K562 (cell line): ENCODE results near the gene ADGRL3. TPM values are rescaled to one million over a fixed set of nuclear protein-coding genes. Genes with fewer than 3 reads are reported as not detected.

Experiments
- ATAC-seq: fragments of 200-7000 bp; cut with Tn5 transposase; 3 replicates; pipeline ENCODE4 v1.9.1; 2020; ENCODE audit warnings: moderate library complexity
- BruUV-seq: library from RNA; stranded (reverse); fragments of 400-500 nt; replicated peaks from 2 replicates; lab custom pipeline; 2021; lab: Mats Ljungman, UMichigan
- CTCF ChIA-PET: fragments of 300-600 bp; formaldehyde crosslinking; extraction: SDS; loops from one replicate; lab custom pipeline; 2021; ENCODE audit warnings: low intra/inter-chr PET ratio; lab: Yijun Ruan, JAX
- POLR2A ChIA-PET: fragments of 300-600, 350-650 bp; sonication (Branson Sonifier 250); formaldehyde crosslinking; extraction: SDS; loops from one replicate; lab custom pipeline; 2021; ENCODE audit warnings: antibody characterized with exemption, inconsistent platforms; lab: Yijun Ruan, JAX
- DNase-seq, 4 experiments: peaks; one replicate each; pipeline versions ENCODE4 v3.0.0 to v3.0.0-alpha.2; 2011 to 2018; ENCODE audit warnings: low spot score in 3 of 4, mixed read lengths in 3 of 4; ENCODE audit errors: extremely low read depth in 1 of 4
- FAIRE-seq: peaks from 2 replicates; lab custom pipeline; 2011; peaks lifted over from hg19 to GRCh38; lab: Jason Lieb, UNC
- H2AFZ ChIP-seq: 2 replicates; pipeline ENCODE4 v1.6.0; 2011; ENCODE audit warnings: low read depth, low read length, control low read depth, inconsistent platforms
- H3K27ac ChIP-seq: fragments of 200-600 bp; 3 replicates; pipeline ENCODE4 v1.8.0; 2011; ENCODE audit warnings: low read depth, mild to moderate bottlenecking, control low read depth, inconsistent platforms, low read length, moderate library complexity, mixed read lengths; ENCODE audit errors: extremely low read depth
- H3K27me3 ChIP-seq, 2 experiments: fragments of 300-600 bp in 1 of 2; 2 replicates in 1 of 2; 3 replicates in 1 of 2; pipeline versions ENCODE4 v1.6.0 to v1.8.0; 2011; ENCODE audit warnings: inconsistent platforms in 2 of 2, low read length in 2 of 2, mild to moderate bottlenecking in 1 of 2, mixed read lengths in 1 of 2, moderate library complexity in 1 of 2; ENCODE audit not compliant: control insufficient read depth in 2 of 2, insufficient read depth in 2 of 2
- H3K36me3 ChIP-seq: fragments of 300-600 bp; 3 replicates; pipeline ENCODE4 v1.8.0; 2011; ENCODE audit warnings: mild to moderate bottlenecking, low read length, inconsistent platforms; ENCODE audit not compliant: control insufficient read depth, insufficient read depth
- H3K4me1 ChIP-seq, 2 experiments: fragments of 200-600 bp in 1 of 2; replicated peaks in 1 of 2; 2 replicates in 1 of 2; 3 replicates in 1 of 2; pipeline versions ENCODE4 v1.5.1 to v1.8.0; 2011; ENCODE audit warnings: inconsistent platforms in 2 of 2, low read length in 2 of 2, mild to moderate bottlenecking in 1 of 2, mixed read lengths in 1 of 2, moderate library complexity in 1 of 2; ENCODE audit not compliant: control insufficient read depth in 2 of 2, insufficient read depth in 2 of 2
- H3K4me2 ChIP-seq: 2 replicates; pipeline ENCODE4 v1.6.1; 2011; ENCODE audit warnings: low read length, control low read depth, inconsistent platforms, mixed read lengths; ENCODE audit not compliant: insufficient read depth
- H3K4me3 ChIP-seq: fragments of 200-600 bp; sonication (generic), shearing (Covaris generic); 2 replicates; pipeline ENCODE4 v1.5.1; 2016; ENCODE audit warnings: control low read depth, inconsistent platforms
- H3K79me2 ChIP-seq: fragments of 200-600 bp; 3 replicates; pipeline ENCODE4 v1.8.0; 2011; ENCODE audit warnings: low read length, inconsistent platforms; ENCODE audit not compliant: control insufficient read depth, insufficient read depth
- H3K9ac ChIP-seq, 2 experiments: 2 replicates each; pipeline versions ENCODE4 v1.6.0 to v1.6.1; 2011; ENCODE audit warnings: low read depth in 2 of 2, low read length in 2 of 2, control low read depth in 1 of 2, inconsistent platforms in 1 of 2, mild to moderate bottlenecking in 1 of 2, mixed read lengths in 1 of 2; ENCODE audit not compliant: insufficient read depth in 1 of 2
- H3K9me1 ChIP-seq: one replicate; pipeline ENCODE4 v1.6.0; 2011; ENCODE audit warnings: inconsistent platforms, mild to moderate bottlenecking, low read length, moderate library complexity; ENCODE audit not compliant: control insufficient read depth, insufficient read depth
- H3K9me3 ChIP-seq: replicated peaks from 2 replicates; pipeline ENCODE4 v1.5.1; 2011; ENCODE audit warnings: low read depth, low read length, inconsistent platforms; ENCODE audit not compliant: control insufficient read depth, insufficient read depth
- H4K20me1 ChIP-seq: replicated peaks from 2 replicates; pipeline ENCODE4 v1.6.1; 2011; ENCODE audit warnings: low read length, inconsistent platforms, mixed read lengths; ENCODE audit not compliant: control insufficient read depth, insufficient read depth
- ELK3 ChIP-seq: fragments of 450-650 bp; formaldehyde crosslinking; IDR thresholded peaks from 2 replicates; pipeline ENCODE4 v1.4.0; 2020; ENCODE audit warnings: mild to moderate bottlenecking
- EWSR1 ChIP-seq: fragments of 450-650 bp; IDR thresholded peaks from 2 replicates; pipeline ENCODE4 v1.6.1; 2018; ENCODE audit warnings: borderline replicate concordance, mild to moderate bottlenecking, low read depth, moderate library complexity; ENCODE audit not compliant: partially characterized antibody
- GMEB1 ChIP-seq: fragments of 250-450 bp; sonication (Bioruptor Pico); IDR thresholded peaks from 2 replicates; pipeline ENCODE4 v1.4.0; 2020; ENCODE audit warnings: mild to moderate bottlenecking
- HDAC8 ChIP-seq: fragments of 450-650 bp; IDR thresholded peaks from 2 replicates; pipeline ENCODE4 v1.6.1; 2016; ENCODE audit warnings: mild to moderate bottlenecking, missing genetic modification characterization, moderate library complexity, missing compliant biosample characterization
- KLF13 ChIP-seq: fragments of 450-650 bp; IDR thresholded peaks from 2 replicates; pipeline ENCODE4 v1.6.1; 2016; ENCODE audit warnings: missing genetic modification characterization, low read depth, mild to moderate bottlenecking, missing compliant biosample characterization, moderate library complexity, borderline replicate concordance
- LCOR ChIP-seq: sonication (generic); formaldehyde crosslinking; IDR thresholded peaks from 2 replicates; pipeline ENCODE4 v1.8.0; 2022; ENCODE audit warnings: mild to moderate bottlenecking, missing genetic modification reagents
- POLR2H ChIP-seq: IDR thresholded peaks from 2 replicates; pipeline ENCODE4 v1.6.1; 2016; ENCODE audit warnings: missing genetic modification characterization, low read depth, mild to moderate bottlenecking, control low read depth, missing compliant biosample characterization, moderate library complexity
- PRPF4 ChIP-seq: fragments of 200-400 bp; formaldehyde crosslinking; IDR thresholded peaks from one replicate; pipeline ENCODE4 v1.6.1; 2017; ENCODE audit warnings: low read length, low read depth, mild to moderate bottlenecking; ENCODE audit not compliant: insufficient read depth, poor library complexity, severe bottlenecking
- PTBP1 ChIP-seq: fragments of 200-400 bp; formaldehyde crosslinking; IDR thresholded peaks from 2 replicates; pipeline ENCODE4 v1.6.1; 2017; ENCODE audit warnings: low read depth, low read length
- TAL1 ChIP-seq: fragments of 450-650 bp; IDR thresholded peaks from 2 replicates; pipeline ENCODE4 v1.6.1; 2016; ENCODE audit warnings: mild to moderate bottlenecking
- TSC22D4 ChIP-seq: fragments of 450-650 bp; IDR thresholded peaks from 2 replicates; pipeline ENCODE4 v1.6.1; 2016; ENCODE audit warnings: missing genetic modification characterization, missing biosample characterization, control low read depth
- USF1 ChIP-seq: sonication (generic); formaldehyde crosslinking; IDR thresholded peaks from 2 replicates; pipeline ENCODE4 v1.9.0; 2022; ENCODE audit warnings: mild to moderate bottlenecking, missing genetic modification reagents
- ZBTB34 ChIP-seq: fragments of 250-450 bp; sonication (Bioruptor Pico); IDR thresholded peaks from 2 replicates; pipeline ENCODE4 v1.8.0; 2021; ENCODE audit warnings: mild to moderate bottlenecking, moderate library complexity
- ZFPM2 ChIP-seq: fragments of 250-450 bp; sonication (Bioruptor Pico); IDR thresholded peaks from 2 replicates; pipeline ENCODE4 v1.5.1; 2022; ENCODE audit warnings: mild to moderate bottlenecking
- ZNF354B ChIP-seq: fragments of 250-450 bp; sonication (Bioruptor Pico); IDR thresholded peaks from 2 replicates; pipeline ENCODE4 v1.4.0; 2020
- ZNF589 ChIP-seq: fragments of 200-800 bp; sonication (Bioruptor generic); IDR thresholded peaks from 2 replicates; pipeline ENCODE4 v1.6.1; 2016; ENCODE audit warnings: low read depth, missing genetic modification characterization, missing compliant biosample characterization
- WGBS: fragments of 100-300 bp; shearing (Covaris generic); methylation state at CpG from one replicate; pipeline ENCODE4 v1.1.6; 2016; ENCODE audit warnings: low coverage, mixed read lengths; ENCODE audit not compliant: insufficient coverage; ENCODE audit errors: missing lambda C conversion rate; 5-methylcytosine and 5-hydroxymethylcytosine counted together
- in situ Hi-C: fragments of 300-500 bp; cut with MboI; formaldehyde crosslinking; loops from 4 replicates; pipeline ENCODE4 v1.15.0; 2018; ENCODE audit warnings: inconsistent platforms, mixed read lengths
- intact Hi-C: fragments of 100-400 bp; cut with micrococcal nuclease; formaldehyde crosslinking; loops from 2 replicates; pipeline ENCODE4 v1.14.2; 2022
- polyA plus RNA-seq, 8 experiments: library from polyadenylated mRNA; depleted of rRNA in 4 of 8; stranded (reverse) in 5 of 8; unstranded in 3 of 8; fragments of >200 nt; fragmentation: Nextera tagmentation in 2 of 8; fragmentation: Illumina TruSeq in 1 of 8; extraction: Ambion mirVana in 2 of 8; extraction: Trizol in 1 of 8; gene quantifications; 2 replicates each; pipeline versions ENCODE4 v1.2.1 to v1.2.3, GENCODE V29; 2011 to 2014; ENCODE audit warnings: inconsistent platforms in 1 of 8, missing spikeins in 1 of 8
- total RNA-seq, 7 experiments: library from RNA; depleted of rRNA in 6 of 7; stranded (reverse); fragments of >200 nt in 6 of 7; fragmentation: Illumina TruSeq in 2 of 7; extraction: Trizol in 2 of 7; gene quantifications; 2 replicates each; pipeline versions ENCODE4 v1.2.1 to v1.2.3, GENCODE V29; 2011 to 2021; ENCODE audit warnings: low replicate concordance in 1 of 7

ADGRL3 gene
- total and polyA plus RNA-seq, 9 of the 15 experiments (the other 6 are each of a cell fraction or from before 2014, with no cell fraction given) = 0.03 to 0.14 (median 0.04) TPM; not detected in 2

GRCh38 chr4:61984260-61984909 lies 784.3 kb downstream of the ADGRL3 start:
- no peak overlapping the region for H3K4me2 ChIP-seq
- TF ChIP-seq ZBTB34 (CRISPR knock-in tag) (no peak), ZNF589 (no peak), HDAC8 (tag) (no peak), USF1 (CRISPR knock-in tag) (no peak), PRPF4 (no peak), EWSR1 (no peak), ZNF354B (CRISPR knock-in tag) (no peak), TSC22D4 (tag) (no peak), ZFPM2 (CRISPR knock-in tag) (no peak), KLF13 (tag) (no peak), GMEB1 (no peak), ELK3 (CRISPR knock-in tag) (no peak), PTBP1 (no peak), POLR2H (tag) (no peak), LCOR (CRISPR knock-in tag) (no peak), TAL1 (no peak)
- no peaks in the 10 kb centered on the region for H3K36me3 ChIP-seq
- H3K9ac ChIP-seq = no peak overlapping the region
- no peak for ATAC-seq
- intact Hi-C loops = no loop called here
- no peaks in the 10 kb centered on the region for H4K20me1 ChIP-seq
- no peak for FAIRE-seq
- no peak overlapping the region for H3K27ac ChIP-seq
- H3K4me3 ChIP-seq = no peak overlapping the region
- ChIA-PET CTCF (no interaction called here), POLR2A (no interaction called here)
- no peak for DNase-seq
- no peak overlapping the region for H2AFZ ChIP-seq
- WGBS = 0% methylated on average over 4 of the region's 4 CpGs
- BruUV-seq = no TSS peak
- H3K27me3 ChIP-seq = no peaks in the 10 kb centered on the region
- H3K4me1 ChIP-seq = no peaks in the 10 kb centered on the region
- H3K9me3 ChIP-seq = no peaks in the 10 kb centered on the region
- no peaks in the 10 kb centered on the region for H3K9me1 ChIP-seq
- in situ Hi-C loops = no loop called here
- H3K79me2 ChIP-seq = no peaks in the 10 kb centered on the region
